Measurements from ENCODE around the gene CAVIN3. TPM values are rescaled to one million over a fixed set of nuclear protein-coding genes. Genes with fewer than 3 reads are reported as not detected.

The CAVIN3 gene
- total RNA-seq (2014; rRNA removed; shearing (Covaris generic)), result 1.6 TPM in 1 of 2 replicates, not detected in the other

DNA sequence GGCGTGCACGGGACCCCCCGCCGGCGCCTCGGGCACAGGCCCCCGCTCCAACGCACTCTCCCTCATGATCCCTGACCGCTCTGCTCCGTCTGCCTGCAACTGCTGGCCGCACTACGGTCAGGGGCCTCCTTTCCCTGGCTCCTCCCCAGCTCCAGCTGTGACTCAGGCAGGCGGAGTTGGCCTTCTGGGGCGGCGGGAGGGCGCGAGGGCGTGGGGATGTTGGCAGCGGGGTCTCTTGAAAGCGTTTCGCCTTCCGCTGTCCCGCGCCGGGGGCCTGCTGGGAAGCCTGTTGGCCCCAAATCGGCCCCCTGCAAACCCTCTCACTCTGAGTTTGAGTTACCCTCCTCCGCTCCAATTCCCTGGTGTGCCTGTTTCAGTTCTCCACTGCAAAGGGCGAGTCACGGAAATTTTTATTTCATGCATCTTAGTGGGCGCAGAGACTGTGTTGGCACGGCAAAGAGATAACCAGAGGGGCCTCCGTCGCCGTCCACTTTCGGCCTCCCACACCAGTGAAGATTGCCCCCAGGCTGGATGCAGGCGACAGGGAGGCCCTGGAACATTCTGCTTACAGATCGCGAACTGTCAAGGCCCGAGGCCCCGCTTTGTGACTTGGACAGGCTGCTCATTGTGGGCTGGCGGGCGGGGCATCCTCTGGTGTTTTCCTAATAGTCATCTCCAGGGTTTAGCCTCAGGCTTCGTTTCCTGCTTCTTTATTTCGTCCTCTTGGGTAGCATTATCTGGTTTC is at the start of gene CAVIN3:
TSS of gene CAVIN3 (minus strand) at position 91 of the 745 bp plus-strand sequence. CDS start at position 66, 25 bp downstream.
- DNase-seq (ENCODE audit: low spot score), result no peak

DNA sequence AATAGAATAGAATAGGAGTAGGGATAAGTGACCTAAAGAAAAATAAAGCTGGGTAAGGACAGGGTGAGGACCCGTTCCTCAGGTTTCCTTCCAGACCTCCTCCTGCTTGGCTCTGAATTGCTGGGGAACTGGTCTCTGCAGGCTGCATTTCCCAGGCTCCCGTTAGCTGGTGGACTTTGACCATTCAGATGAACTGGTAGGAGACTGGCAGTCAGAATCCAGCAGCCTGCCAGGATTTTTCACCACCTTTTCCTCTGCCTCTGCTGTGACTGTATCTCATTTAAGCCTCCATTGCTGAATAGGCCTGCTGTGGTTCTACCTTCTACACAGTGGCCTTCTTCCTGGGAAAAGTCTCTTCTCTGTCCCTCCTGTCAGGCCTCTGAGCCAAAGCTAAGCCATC is 45.4 kb upstream of the CAVIN3 start:
- peak; percentile 68 for DNase-seq (ENCODE audit: low spot score)

DNA sequence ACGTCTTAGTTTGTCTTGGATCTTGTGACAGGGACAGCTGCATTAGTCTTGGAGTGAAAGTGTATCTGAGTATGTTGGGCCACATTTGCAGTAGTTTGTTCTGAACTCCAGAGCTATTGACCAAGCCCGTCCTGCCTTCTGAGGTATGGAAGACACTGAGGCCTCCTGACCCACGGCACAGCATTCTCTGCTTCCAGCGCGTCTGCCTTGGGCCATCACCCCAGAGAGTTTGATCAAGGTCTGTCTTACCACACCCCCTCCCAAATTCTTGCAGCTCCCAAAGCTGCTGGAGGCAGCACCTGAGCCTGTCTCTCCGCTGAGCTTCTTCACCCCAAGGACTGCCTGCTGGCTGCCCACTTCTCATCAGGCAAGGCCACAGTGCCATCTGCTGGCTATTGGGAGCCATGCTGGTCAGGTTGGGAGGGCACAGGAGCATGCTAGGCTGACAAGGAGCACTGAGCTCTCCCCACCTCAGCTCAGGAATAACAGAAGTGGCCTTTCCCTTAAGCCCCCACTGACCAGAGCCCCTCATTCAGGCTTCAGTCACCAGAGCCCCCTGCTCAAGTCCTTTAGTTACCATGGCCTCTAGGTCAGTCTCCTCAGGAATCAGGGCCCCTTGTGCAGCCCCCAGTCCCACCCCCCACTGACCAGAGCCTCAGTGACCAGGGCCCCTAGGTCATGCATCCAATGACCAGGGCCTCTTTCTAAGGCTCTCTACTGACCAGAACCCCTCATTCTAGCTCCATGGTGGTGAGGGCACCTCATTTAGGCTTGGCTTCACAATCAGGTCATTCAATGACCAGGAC is 42.8 kb upstream of the CAVIN3 start:
- peak; percentile 88 for DNase-seq (ENCODE audit: low spot score)

DNA sequence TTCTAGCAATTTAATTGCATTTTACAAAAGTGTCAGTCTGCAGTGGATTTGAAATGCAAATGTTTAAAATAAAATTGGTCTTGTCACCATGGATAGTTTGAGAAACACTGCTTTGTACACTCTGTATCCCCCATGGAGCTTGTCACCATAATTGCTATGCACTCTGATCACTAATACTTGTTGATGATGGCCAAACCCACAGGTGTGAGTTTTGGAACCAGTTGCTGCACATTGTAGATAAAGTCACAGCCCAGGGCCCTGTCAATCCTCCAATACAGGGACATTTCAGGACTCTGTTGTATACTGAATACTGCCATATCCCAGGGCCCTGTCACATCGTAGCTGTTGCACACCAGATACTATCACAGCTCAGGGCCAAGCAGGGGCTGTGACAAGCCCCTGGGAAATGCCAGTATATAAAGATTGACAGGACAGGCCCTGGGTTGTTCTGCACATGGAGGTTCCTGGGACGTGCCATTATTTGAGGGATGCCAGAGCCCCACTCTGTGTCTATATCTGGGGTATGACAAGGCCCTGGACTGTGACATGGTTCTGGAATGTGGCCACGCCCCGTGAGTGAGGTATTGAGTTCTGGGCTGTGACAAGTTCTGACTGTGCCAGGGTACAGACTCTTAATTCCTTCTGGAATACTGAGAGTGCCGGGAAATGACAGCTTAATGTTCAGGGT is 42.0 kb upstream of the CAVIN3 start:
- DNase-seq (ENCODE audit: low spot score), result no peak

GRCh38 chr11:6360183-6360582 is 39.9 kb upstream of the CAVIN3 start:
- no peak for DNase-seq (ENCODE audit: low spot score)

- DNase-seq (ENCODE audit: low spot score), result no peak
Measured at GRCh38 chr11:6357222-6357621, 36.9 kb upstream of the CAVIN3 start.

GRCh38 chr11:6356503-6357055 is 36.3 kb upstream of the CAVIN3 start:
- DNase-seq (ENCODE audit: low spot score), result no peak

DNA sequence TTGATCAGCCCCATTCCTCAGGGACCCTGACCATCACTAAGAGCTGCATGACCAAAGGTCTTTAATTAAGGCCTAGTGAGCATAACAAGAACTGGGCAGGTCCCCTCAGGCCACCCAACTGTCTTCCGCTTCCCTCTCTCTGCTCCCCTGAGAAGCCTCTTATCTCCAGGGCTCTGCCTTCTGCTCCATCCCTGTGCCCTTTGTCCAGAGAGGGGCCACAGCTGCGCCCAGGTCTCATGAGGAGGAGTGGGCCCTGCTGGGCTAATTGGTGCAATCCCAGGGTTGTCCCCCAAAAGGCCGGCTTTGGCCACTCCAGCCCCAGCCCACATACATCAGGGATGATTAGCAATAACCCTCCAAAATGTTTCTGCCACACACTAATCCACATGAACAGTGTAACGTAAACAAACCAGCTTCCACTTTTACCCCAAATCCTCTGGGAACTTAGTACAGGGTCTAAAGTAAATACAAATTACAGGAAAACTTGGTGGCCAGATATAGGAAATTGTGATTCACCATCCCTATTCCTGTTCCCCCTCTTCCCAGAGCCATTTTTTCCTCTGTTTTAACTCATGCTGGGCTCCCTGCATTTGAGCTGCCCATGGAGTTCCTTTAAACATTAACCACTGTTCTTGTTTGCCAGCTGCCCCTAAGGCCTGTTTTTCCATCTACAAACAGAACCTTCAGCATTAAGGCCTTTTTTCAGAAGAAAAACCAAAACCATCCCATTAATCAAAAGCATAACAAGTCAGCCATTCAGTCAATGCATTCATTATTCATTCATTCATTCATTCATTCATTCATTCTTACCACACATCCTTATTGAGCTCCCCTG is 34.6 kb upstream of the CAVIN3 start:
- DNase-seq (ENCODE audit: low spot score), result no peak

DNA sequence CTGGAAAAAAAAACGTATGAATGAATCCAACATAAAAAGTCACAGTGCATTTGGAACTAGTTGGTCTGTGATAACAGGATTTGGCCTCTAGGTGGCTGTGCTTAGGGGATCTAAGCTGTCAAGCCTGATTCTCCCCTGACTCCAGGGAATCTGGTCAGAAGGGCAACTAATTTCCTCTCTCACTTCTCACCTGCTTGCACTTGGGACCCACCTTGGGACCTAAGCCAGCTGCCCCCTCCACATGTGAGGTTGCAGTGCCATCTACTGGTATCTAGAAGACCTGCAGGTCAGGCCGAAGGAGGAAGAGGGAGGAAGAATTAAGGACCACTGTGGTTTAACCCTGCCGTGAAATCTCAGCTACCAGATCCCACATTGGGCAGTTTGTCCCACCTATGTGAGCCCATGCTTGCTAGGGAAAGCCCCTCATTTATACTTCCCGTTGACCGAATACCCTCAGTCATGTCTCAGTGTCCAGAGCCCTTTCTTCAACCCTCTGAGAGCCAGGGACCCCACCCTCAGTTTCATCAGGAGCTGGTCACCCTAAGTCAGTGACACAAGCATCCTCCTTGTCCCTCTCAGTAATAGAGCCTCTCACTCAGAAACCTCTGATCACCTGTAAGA is 33.2 kb upstream of the CAVIN3 start:
- peak; percentile 92 for DNase-seq (ENCODE audit: low spot score)

DNA sequence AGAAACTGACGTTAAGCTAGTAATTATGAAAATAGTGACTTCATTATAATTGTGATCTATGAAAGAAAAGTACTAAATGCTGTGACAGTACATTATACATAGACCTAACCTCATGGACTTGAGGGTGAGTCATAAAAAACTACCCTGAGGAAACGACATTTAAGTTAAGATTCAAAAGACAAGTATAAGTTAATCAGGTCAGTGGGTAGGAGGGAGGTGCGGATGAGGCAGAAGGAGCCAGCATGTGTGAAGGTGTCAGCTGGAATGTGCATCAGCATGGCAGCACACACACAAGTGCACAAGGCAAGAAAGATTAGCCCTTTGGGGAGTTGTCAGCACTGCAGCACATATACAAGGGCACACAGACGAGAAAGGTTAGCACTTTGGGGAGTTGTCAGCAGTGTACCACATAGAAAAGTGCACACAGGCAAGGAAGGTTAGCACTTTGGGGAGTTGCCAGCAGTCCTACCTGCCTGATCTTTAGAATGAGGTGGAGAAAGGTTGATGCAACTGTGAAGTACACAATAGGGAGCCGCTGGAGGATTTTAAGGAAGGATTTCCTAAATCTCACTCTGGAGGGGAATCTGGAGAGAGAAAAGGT is 31.6 kb upstream of the CAVIN3 start:
- no peak for DNase-seq (ENCODE audit: low spot score)

DNA sequence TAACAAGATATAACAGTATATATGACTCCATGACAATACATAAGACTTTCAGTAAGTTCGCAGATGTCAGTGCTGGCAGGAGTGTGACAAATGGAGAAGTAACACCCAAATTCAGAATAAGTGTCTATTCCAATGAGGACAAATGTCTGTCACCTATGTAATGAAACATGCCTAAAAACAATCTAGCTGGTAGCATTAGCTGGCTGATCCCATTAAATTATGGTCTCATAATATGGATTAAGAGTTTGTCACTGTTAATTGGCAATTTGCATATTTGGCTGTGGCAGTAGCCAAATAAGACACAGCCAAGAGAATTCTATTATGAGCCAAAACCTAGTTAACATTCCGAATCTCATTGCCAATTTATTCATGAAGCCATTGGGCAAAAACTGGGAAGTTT is 30.2 kb upstream of the CAVIN3 start:
- DNase-seq (ENCODE audit: low spot score), result no peak

DNA sequence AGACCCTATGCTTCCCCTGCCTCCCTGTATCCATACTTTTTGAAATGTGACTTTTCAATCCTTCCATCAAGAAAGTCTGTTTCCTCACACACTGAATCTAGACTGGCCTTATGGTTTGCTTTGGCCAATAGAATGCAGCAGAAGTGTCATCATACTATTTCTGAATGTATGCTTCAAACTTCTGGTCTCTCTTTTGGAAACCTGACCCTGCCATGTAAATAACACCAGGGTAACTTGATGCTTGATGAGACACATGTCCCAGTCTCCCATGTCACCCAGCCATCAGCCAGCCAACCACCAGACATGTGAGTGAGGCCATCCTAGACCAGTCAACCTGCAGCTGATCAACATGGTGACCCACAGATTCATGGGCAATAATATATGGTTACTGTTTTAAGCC is 29.7 kb upstream of the CAVIN3 start:
- DNase-seq (ENCODE audit: low spot score), result no peak

- no peak for DNase-seq (ENCODE audit: low spot score)
Measured at GRCh38 chr11:6345366-6345765, 25.1 kb upstream of the CAVIN3 start.

- DNase-seq (ENCODE audit: low spot score), result no peak
Measured at GRCh38 chr11:6336293-6336692, 16.0 kb upstream of the CAVIN3 start.

DNA sequence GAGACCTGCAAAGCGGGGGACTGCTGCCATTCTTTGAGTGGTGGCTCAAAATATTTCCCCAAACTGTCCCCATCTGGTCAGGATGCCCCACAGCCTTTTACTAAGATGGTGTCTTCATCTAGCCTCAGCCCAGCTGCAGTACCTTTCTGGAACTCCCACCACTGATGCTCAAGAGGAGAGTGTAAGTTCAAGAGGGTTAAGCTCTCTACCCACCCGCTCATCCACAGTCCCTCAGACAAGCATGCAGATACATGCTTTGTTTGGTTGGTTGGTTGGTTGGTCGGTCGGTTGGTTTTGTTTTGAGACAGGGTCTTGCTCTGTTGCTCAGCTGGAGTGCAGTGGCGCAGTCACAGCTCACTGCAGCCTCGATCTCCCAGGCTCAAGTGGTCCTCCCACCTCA is 14.5 kb upstream of the CAVIN3 start:
- no peak for DNase-seq (ENCODE audit: low spot score)

GRCh38 chr11:6333095-6333494 is 12.8 kb upstream of the CAVIN3 start:
- DNase-seq (ENCODE audit: low spot score), result no peak

DNA sequence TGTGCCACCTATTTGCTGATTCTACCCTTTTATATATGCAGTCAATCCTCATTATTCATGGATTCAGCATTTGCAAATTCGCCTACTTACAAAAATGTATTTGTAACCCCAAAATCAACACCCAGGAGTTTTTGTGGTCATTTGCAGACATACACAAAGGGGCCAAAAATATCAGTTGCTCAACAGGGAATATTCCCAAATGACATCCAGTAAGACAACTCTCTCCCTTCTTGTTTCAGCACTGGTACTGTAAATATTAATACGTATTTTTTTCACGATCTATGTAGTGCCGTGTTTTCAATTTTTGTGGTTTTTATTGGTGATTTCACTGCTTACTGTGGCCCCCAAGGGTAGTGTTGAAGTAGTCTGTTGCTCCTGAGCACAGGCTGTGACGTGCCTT is 11.8 kb upstream of the CAVIN3 start:
- DNase-seq (ENCODE audit: low spot score), result no peak

DNA sequence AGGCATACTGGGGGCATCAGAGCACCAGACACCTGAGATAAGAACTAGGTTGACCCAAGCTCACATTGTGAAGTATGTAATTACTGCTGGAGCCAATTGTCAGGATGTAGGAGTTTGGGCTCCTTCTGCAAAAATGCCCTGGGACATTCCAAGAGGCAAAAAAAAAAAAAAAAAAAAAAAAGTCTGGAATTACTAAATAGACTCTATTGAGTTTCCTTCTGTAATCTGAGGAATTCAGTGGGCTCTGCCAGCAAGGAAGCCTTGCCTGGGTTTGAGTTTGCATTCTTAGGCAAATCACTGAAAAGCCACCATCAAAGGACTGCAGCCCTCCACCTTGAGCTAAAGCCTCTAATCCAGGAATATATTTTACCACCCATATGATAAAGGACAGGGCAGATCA is 8.0 kb upstream of the CAVIN3 start:
- DNase-seq (ENCODE audit: low spot score), result no peak

- DNase-seq (ENCODE audit: low spot score), result no peak
Measured at GRCh38 chr11:6327806-6328205, 7.5 kb upstream of the CAVIN3 start.

DNA sequence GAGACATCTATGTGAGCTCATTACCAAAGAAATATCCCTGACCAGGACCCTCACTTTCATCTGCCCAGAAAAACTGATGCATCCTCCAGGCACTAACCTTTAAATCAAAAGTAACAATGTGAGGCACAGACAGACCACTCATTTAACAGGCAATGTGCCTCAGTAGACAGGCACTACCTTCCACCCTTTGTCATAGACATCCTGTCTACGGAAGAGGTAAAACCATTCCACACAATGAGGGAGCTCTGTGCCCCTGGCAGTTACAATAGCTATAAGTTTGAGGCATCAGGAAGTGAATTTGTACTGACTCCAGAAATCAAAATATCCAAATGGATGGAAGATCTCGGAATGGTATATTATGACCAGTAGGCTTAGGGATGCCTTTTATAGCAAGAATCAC is 6.7 kb upstream of the CAVIN3 start:
- no peak for DNase-seq (ENCODE audit: low spot score)
